Glutamatergic neuron (in vitro differentiated cells): ENCODE measurements around the gene RPL28. TPM values are rescaled to one million over a fixed set of nuclear protein-coding genes. Genes with fewer than 3 reads are reported as not detected.
A peak's percentile ranks its signal among the peaks of the same experiment; 100 is the strongest.

Experiments
- DNase-seq: peaks from one replicate; pipeline ENCODE4 v3.0.0; 2022
- H3K27ac Mint-ChIP-seq: one replicate; pipeline ENCODE4 v1.8.0; 2020; ENCODE audit warnings: mild to moderate bottlenecking, mixed read lengths, inconsistent platforms; ENCODE audit not compliant: unreplicated experiment
- H3K27me3 Mint-ChIP-seq: one replicate; pipeline ENCODE4 v1.8.0; 2020; ENCODE audit warnings: mild to moderate bottlenecking, moderate library complexity, mixed read lengths, inconsistent platforms; ENCODE audit not compliant: unreplicated experiment
- H3K36me3 Mint-ChIP-seq: one replicate; pipeline ENCODE4 v1.8.0; 2020; ENCODE audit warnings: mild to moderate bottlenecking, mixed read lengths, inconsistent platforms; ENCODE audit not compliant: unreplicated experiment
- H3K4me1 Mint-ChIP-seq: one replicate; pipeline ENCODE4 v1.8.0; 2020; ENCODE audit warnings: mild to moderate bottlenecking, low read depth, mixed read lengths, inconsistent platforms; ENCODE audit not compliant: unreplicated experiment
- H3K4me3 Mint-ChIP-seq: one replicate; pipeline ENCODE4 v1.8.0; 2020; ENCODE audit warnings: mild to moderate bottlenecking, mixed read lengths, inconsistent platforms; ENCODE audit not compliant: unreplicated experiment
- H3K9me3 Mint-ChIP-seq: one replicate; pipeline ENCODE4 v1.8.0; 2020; ENCODE audit warnings: mild to moderate bottlenecking, moderate library complexity, mixed read lengths, inconsistent platforms; ENCODE audit not compliant: unreplicated experiment
- total RNA-seq: library from RNA; stranded (reverse); fragmentation: NEBNext Ultra II Directional; extraction: Animal tissue kit (Norgen Biotek cat#: 25700); gene quantifications from one replicate; pipeline ENCODE4 v1.2.1, GENCODE V29; 2021; ENCODE audit not compliant: unreplicated experiment
- TF ChIP-seq, protein P1 (sequence below): fragments of 200-600 bp; sonication (generic); IDR thresholded peaks from one replicate; pipeline ENCODE4 v1.5.0; 2021; ENCODE audit not compliant: partially characterized antibody, unreplicated experiment

The RPL28 gene
- total RNA-seq, 1 donor from 2014 or later, result 1,087 TPM

DNA sequence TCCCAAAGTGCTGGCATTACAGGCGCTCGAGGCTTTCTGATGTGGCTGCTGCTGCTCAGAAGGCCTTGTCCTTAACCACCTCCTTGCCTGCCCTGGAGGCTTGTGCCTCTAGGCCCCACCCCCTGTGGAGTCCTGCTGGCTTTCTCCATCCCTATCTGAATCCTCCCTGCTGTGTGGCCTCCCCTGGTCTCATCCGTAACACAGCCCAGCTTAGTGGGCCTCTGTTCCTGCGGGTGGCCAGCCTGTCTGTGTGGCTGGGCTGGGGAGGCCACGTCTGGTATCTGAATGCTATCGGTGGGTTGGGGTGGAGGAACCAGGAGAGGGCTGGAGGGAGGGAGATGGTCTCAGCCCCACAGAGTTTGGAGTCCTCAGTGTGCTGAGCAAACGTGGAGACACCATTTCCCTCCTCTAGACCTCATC, 4.7 kb downstream of the RPL28 start:
- peaks cover 9% of the 10 kb centered on the region for H3K27me3 Mint-ChIP-seq
- TF ChIP-seq, protein P1, sequence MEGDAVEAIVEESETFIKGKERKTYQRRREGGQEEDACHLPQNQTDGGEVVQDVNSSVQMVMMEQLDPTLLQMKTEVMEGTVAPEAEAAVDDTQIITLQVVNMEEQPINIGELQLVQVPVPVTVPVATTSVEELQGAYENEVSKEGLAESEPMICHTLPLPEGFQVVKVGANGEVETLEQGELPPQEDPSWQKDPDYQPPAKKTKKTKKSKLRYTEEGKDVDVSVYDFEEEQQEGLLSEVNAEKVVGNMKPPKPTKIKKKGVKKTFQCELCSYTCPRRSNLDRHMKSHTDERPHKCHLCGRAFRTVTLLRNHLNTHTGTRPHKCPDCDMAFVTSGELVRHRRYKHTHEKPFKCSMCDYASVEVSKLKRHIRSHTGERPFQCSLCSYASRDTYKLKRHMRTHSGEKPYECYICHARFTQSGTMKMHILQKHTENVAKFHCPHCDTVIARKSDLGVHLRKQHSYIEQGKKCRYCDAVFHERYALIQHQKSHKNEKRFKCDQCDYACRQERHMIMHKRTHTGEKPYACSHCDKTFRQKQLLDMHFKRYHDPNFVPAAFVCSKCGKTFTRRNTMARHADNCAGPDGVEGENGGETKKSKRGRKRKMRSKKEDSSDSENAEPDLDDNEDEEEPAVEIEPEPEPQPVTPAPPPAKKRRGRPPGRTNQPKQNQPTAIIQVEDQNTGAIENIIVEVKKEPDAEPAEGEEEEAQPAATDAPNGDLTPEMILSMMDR, result no peak
- H3K27ac Mint-ChIP-seq, result peak overlapping the region; percentile 16
- no peak for DNase-seq
- peak overlapping the region; percentile 30 for H3K4me3 Mint-ChIP-seq
- H3K4me1 Mint-ChIP-seq, result peaks cover 35% of the 10 kb centered on the region
- peaks cover 16% of the 10 kb centered on the region for H3K9me3 Mint-ChIP-seq
- no peaks in the 10 kb centered on the region for H3K36me3 Mint-ChIP-seq

DNA sequence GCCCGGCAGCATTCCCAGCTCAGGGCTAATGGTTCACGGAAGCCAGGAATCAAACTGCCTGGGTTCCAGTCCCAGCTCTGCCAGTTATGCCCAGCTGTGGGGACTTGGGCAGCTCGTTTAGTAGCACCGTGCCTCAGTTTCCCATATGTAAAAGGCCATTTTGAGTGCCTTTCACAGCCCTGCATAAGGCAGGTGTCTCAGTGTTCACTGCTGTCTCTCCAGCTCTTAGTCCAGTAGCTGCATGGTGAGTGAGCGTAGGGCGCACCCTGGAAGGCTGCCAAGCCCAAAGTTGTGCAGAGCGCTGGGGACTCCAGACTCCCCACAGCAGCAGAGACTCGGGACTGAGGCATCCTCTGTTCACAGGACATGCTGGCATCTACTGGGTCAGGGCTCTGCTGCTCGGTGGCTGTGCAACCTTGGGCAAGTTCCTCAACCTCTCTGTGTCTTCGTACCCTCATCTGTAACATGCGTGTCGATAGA, 5.5 kb downstream of the RPL28 start:
- H3K36me3 Mint-ChIP-seq, result no peaks in the 10 kb centered on the region
- H3K27me3 Mint-ChIP-seq, result peaks cover 4% of the 10 kb centered on the region
- no peak for DNase-seq
- H3K4me3 Mint-ChIP-seq, result peak overlapping the region; percentile 53
- peaks cover 35% of the 10 kb centered on the region for H3K4me1 Mint-ChIP-seq
- TF ChIP-seq, protein P1, result no peak
- H3K27ac Mint-ChIP-seq, result peak overlapping the region; percentile 73
- peaks cover 10% of the 10 kb centered on the region for H3K9me3 Mint-ChIP-seq

DNA sequence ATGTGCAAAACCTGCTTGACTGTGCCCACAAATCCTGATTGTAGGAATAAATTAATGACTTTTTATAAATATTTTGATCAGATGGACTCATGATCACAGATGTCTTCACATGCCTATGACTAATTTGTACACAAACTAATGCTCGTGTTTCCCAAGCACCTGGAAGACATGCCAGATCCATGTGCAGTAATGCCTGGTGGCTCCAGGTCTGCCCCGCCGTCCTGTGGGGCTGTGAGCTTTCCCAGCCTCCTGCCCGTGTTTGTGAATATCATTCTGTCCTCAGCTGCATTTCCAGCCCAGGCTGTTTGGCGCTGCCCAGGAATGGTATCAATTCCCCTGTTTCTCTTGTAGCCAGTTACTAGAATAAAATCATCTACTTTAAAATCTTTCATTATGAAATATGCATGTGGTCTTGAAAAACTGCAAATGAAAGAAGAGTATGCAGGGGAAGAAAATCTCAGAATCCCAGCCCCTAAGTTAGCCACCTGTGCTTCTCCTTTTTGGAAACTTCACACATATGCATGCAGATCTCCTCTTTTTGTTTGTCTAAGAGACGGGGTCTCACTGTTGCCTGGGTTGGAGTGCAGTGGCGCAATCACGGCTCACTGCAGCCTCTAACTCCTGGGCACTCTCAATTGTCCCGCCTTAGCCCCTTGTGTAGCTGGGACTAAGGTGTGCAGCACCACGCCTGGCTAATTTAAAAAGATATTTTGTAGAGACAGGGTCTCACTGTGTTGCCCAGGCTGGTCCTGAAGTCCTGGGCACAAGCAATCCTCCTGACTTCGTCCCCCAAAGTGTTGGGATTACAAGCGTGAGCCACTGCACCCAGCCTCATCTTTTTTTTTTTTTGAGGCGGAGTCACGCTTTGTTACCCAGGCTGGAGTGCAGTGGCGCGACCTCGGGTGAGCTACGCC, 6.2 kb downstream of the RPL28 start:
- Mint-ChIP-seq H3K27me3 (no peaks in the 10 kb centered on the region), H3K4me3 (peak overlapping the region; percentile 53), H3K9me3 (peaks cover 8% of the 10 kb centered on the region), H3K4me1 (peaks cover 31% of the 10 kb centered on the region), H3K36me3 (no peaks in the 10 kb centered on the region), H3K27ac (peak overlapping the region; percentile 73)
- TF ChIP-seq, protein P1, result no peak
- no peak for DNase-seq

DNA sequence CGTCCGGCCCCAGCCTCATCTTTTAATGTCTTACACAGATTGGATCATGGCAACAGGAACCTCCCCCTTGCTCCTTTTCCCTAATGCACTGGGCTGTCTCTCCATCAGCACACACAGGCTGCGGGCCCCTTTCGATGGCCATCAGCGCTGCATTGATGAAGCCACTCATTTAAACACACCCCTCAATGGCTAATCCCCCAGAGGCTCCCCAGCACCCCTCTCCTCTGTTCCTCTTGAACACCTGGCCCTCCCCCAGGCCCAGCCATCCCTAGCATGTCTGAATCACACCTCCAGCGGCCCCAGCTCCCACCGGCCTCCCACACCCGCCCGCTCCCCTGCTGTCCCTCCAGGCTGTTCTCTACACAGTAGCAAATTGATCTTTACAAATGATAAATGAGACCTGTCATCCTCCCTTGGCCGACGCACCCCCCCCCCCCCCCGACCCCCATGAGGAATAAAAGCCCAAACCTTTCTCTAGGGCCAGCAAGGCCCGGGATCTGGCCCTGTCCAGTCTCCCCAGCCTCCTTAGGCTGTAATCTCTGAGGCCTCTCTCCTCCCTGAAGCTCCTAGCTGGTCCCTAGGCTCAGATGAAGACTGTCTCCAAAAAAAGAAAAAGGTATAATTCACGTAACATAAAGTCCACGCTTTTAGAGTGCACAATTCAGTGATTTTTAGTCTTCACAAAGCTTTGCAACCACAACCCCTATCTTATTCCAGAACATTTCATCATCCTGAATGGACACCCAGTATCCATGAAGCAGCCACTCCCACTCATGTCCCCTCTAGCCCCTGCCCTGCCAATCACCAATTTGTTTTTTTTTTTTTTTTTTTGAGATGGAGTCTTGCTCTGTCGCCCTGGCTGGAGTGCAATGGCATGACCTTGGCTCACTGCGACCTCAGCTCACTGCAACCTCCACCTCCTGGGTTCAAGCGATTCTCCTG, 7.4 kb downstream of the RPL28 start:
- H3K4me3 Mint-ChIP-seq, result peak overlapping the region; percentile 73
- H3K9me3 Mint-ChIP-seq, result peaks cover 7% of the 10 kb centered on the region
- peak overlapping the region; percentile 90 for H3K27ac Mint-ChIP-seq
- DNase-seq, result peak; percentile 63
- H3K4me1 Mint-ChIP-seq, result peaks cover 27% of the 10 kb centered on the region
- H3K27me3 Mint-ChIP-seq, result peaks cover 2% of the 10 kb centered on the region
- TF ChIP-seq, protein P1, result no peak
- no peaks in the 10 kb centered on the region for H3K36me3 Mint-ChIP-seq
